ENCODE measurements around the gene SCAPER.
"Not testable (repeated sequence)": the region's sequence is repeated elsewhere in the genome, so short reads cannot be mapped to it uniquely, and the experiment has no call there.

The SCAPER gene

GRCh38 chr15:76861815-76862397 lies 43.2 kb downstream of the SCAPER start (continued):
- TF ChIP-seq SCRT2 (tag by site-specific recombination; IDR thresholded peaks at IDR 0.05) (no peak), GLIS1 (tag by site-specific recombination; IDR thresholded peaks at IDR 0.05) (peak; percentile 6; the same call in 1 of the 2 replicates), KLF9 (tag by site-specific recombination; IDR thresholded peaks at IDR 0.05; ENCODE audit: low read depth) (no peak), ZNF843 (tag by site-specific recombination; IDR thresholded peaks at IDR 0.05) (0 out of 2 replicates have a peak, but pooled peaks have one; percentile 56)

- ChIA-PET CTCF (interaction anchor here (0.6 to 1.3 kb wide), 6 partner anchors 625 to 740 kb away, joined by 3 to 4 read pairs (median 3); no protein-coding TSS in a partner anchor), POLR2A (no interaction called here)
- Histone ChIP-seq H3K36me3 (ENCODE audit: control insufficient read depth in 2 of 2, insufficient read depth in 1 of 2, low read length in 2 of 2) (peaks cover 7 to 9% of the 10 kb centered on the region in 2 experiments), H3K9me3 (ENCODE audit: control insufficient read depth, insufficient read depth, low read depth, low read length) (no peaks in the 10 kb centered on the region), H3K4me3 (ENCODE audit: low read depth, low read length) (no peak overlapping the region), H3K27ac (ENCODE audit: extremely low read depth, low read depth, low read length) (no peak overlapping the region), H3K4me1 (ENCODE audit: control insufficient read depth, insufficient read depth, low read length) (peaks cover 36% of the 10 kb centered on the region; the same call in 1 of the 2 replicates)
- TF ChIP-seq ZNF843 (tag by site-specific recombination; IDR thresholded peaks at IDR 0.05) (no peak), ZNF274 (IDR thresholded peaks at IDR 0.05; ENCODE audit: low read length) (no peak), ZNF274 (tag by site-specific recombination; IDR thresholded peaks at IDR 0.05; ENCODE audit: borderline replicate concordance) (no peak)
These were observed 44.9 kb downstream of the SCAPER start for GRCh38 chr15:76860201-76860600.

- H3K4me3 ChIP-seq (ENCODE audit: low read depth, low read length); H3K4me1 ChIP-seq (ENCODE audit: control insufficient read depth, insufficient read depth, low read length); H3K27ac ChIP-seq (ENCODE audit: extremely low read depth, low read depth, low read length); H3K9me3 ChIP-seq (ENCODE audit: control insufficient read depth, insufficient read depth, low read depth, low read length); POLR2A ChIA-PET: not testable (repeated sequence)
- peaks cover 6 to 24% of the 10 kb centered on the region in 2 experiments; a peak in 2 of 3 replicates for H3K36me3 ChIP-seq (ENCODE audit: control insufficient read depth in 2 of 2, insufficient read depth in 1 of 2, low read length in 2 of 2)
- peak; percentile 100 for TF ChIP-seq ZNF433 (tag by site-specific recombination; IDR thresholded peaks at IDR 0.05; ENCODE audit: low read depth)
- CTCF ChIA-PET, result interaction anchor here (0.6 to 0.7 kb wide), 2 partner anchors 251 to 1444 kb away, joined by 3 read pairs; no protein-coding TSS in a partner anchor
These were observed 54.8 kb downstream of the SCAPER start for GRCh38 chr15:76850367-76850766.

GRCh38 chr15:76846782-76847181 lies 58.4 kb downstream of the SCAPER start:
- POLR2A ChIA-PET, result no interaction called here
- CTCF ChIA-PET, result interaction anchor here (0.6 to 1.7 kb wide), 4 partner anchors 10 to 611 kb away, joined by 3 to 4 read pairs (median 3); no protein-coding TSS in a partner anchor

GRCh38 chr15:76844096-76844495 lies 61.0 kb downstream of the SCAPER start:
- TF ChIP-seq ZNF19 (tag by site-specific recombination; IDR thresholded peaks at IDR 0.05; ENCODE audit: low read depth) (no peak), ZNF10 (tag by site-specific recombination; IDR thresholded peaks at IDR 0.05) (no peak), PRDM1 (tag by site-specific recombination; IDR thresholded peaks at IDR 0.05) (no peak)
- peaks cover 3% of the 10 kb centered on the region in 2 experiments; a peak in 2 of 3 replicates for H3K36me3 ChIP-seq (ENCODE audit: control insufficient read depth in 2 of 2, insufficient read depth in 1 of 2, low read length in 2 of 2)
- no peaks in the 10 kb centered on the region for H3K4me1 ChIP-seq (ENCODE audit: control insufficient read depth, insufficient read depth, low read length)
- no peaks in the 10 kb centered on the region for H3K9me3 ChIP-seq (ENCODE audit: control insufficient read depth, insufficient read depth, low read depth, low read length)
- H3K27ac ChIP-seq (ENCODE audit: extremely low read depth, low read depth, low read length), result no peak overlapping the region
- CTCF ChIA-PET, result interaction anchor here (0.6 to 0.7 kb wide), 3 partner anchors 55 to 289 kb away, joined by 4 to 7 read pairs (median 5); no protein-coding TSS in a partner anchor
- H3K4me3 ChIP-seq (ENCODE audit: low read depth, low read length), result no peak overlapping the region
- POLR2A ChIA-PET, result no interaction called here

More at GRCh38 chr15:76846782-76847181, 58.4 kb downstream of the SCAPER start:
- Histone ChIP-seq H3K4me1 (ENCODE audit: control insufficient read depth, insufficient read depth, low read length) (no peaks in the 10 kb centered on the region), H3K9me3 (ENCODE audit: control insufficient read depth, insufficient read depth, low read depth, low read length) (no peaks in the 10 kb centered on the region), H3K36me3 (ENCODE audit: control insufficient read depth in 2 of 2, insufficient read depth in 1 of 2, low read length in 2 of 2) (peaks cover 6 to 18% of the 10 kb centered on the region in 2 experiments; a peak in 2 of 3 replicates), H3K27ac (ENCODE audit: extremely low read depth, low read depth, low read length) (no peak overlapping the region), H3K4me3 (ENCODE audit: low read depth, low read length) (no peak overlapping the region)
- TF ChIP-seq ZIC2 (tag by site-specific recombination; IDR thresholded peaks at IDR 0.05), result no peak
- TF ChIP-seq BCL11A (tag by site-specific recombination; IDR thresholded peaks at IDR 0.05; ENCODE audit: low read depth), result no peak

- H3K9me3 ChIP-seq (ENCODE audit: control insufficient read depth, insufficient read depth, low read depth, low read length), result no peaks in the 10 kb centered on the region
- H3K36me3 ChIP-seq (ENCODE audit: control insufficient read depth in 2 of 2, insufficient read depth in 1 of 2, low read length in 2 of 2), result peaks cover 0 to 3% of the 10 kb centered on the region in 2 experiments; a peak in 1 of 3 replicates
- no peak overlapping the region for H3K27ac ChIP-seq (ENCODE audit: extremely low read depth, low read depth, low read length)
- no peaks in the 10 kb centered on the region for H3K4me1 ChIP-seq (ENCODE audit: control insufficient read depth, insufficient read depth, low read length)
- POLR2A ChIA-PET, result no interaction called here
- no peak overlapping the region for H3K4me3 ChIP-seq (ENCODE audit: low read depth, low read length)
- CTCF ChIA-PET, result interaction anchor here (0.6 to 1.0 kb wide), 4 partner anchors 11 to 516 kb away, joined by 3 to 4 read pairs (median 3); no protein-coding TSS in a partner anchor
- TF ChIP-seq ZNF132 (tag by site-specific recombination; IDR thresholded peaks at IDR 0.05; ENCODE audit: borderline replicate concordance) (no peak), SCRT1 (tag by site-specific recombination; IDR thresholded peaks at IDR 0.05; ENCODE audit: borderline replicate concordance) (no peak), ZNF280C (tag by site-specific recombination; IDR thresholded peaks at IDR 0.05) (no peak), ZBTB11 (tag by site-specific recombination; conservative IDR thresholded peaks at IDR 0.05; ENCODE audit: low read depth) (no peak), ZBTB1 (tag by site-specific recombination; IDR thresholded peaks at IDR 0.05) (no peak)
These were observed 61.9 kb downstream of the SCAPER start for GRCh38 chr15:76843269-76843668.

Data from HEK293 (cell line).